ENCODE results near the gene MAZ. TPM values are rescaled to one million over a fixed set of nuclear protein-coding genes. Genes with fewer than 3 reads are reported as not detected.

Gene MAZ
- total RNA-seq, 3 donors from 2014 or later (not counting 1 experiment from before 2014, with no cell fraction given): 234 to 265 (median 252) TPM

DNA sequence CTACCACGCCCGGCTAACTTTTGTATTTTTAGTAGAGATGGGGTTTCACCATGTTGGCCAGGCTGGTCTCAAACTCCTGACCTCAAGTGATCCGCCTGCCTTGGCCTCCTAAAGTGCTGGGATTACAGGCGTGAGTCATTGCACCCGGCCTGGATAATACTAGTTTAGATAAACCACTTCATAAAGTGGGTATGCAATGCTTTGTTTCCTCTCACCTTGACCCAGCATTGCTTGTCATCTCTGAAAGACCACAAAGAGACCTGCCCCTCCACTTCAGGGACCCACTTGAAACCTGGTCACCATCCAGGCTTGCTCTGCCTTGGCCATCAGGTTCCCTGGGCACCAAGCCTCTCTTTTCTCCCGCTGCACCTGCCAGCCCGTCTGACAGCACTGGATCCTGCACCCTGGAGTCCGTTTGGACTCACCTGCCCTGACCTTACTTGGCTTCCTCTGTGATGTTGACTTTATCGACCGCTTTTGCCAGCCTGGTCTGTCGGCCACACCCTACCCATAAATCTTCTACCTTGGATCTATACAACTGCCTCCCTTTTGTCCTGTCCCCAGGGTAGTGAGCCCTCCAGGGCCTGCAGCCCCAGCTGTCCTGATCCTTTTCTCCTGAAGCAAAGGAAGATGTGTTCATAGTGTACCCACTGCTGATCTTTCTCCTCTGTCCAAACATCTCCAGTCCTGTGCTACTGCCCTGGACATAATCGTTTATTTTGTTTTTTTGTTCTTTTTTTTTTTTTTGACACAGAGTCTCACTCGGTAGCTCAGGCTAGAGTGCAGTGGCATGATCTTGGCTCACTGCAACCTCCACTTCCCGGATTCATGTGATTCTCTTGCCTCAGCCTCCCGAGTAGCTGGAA, 40.9 kb upstream of the MAZ start:
- ATAC-seq (no peak), DNase-seq (no peak)
- Histone ChIP-seq H3K36me3 (ENCODE audit: control insufficient read depth, insufficient read depth, low read length) (no peaks in the 10 kb centered on the region), H3K9me3 (ENCODE audit: control insufficient read depth, insufficient read depth, low read length) (no peaks in the 10 kb centered on the region), H3K4me1 (ENCODE audit: control insufficient read depth, insufficient read depth, low read length) (peaks cover 14% of the 10 kb centered on the region), H3K27me3 (ENCODE audit: control insufficient read depth, insufficient read depth, low read length) (no peaks in the 10 kb centered on the region), H3K27ac (ENCODE audit: low read length) (no peak overlapping the region), H3K4me3 (ENCODE audit: low read length) (no peak overlapping the region)
- Mint-ChIP-seq H3K27me3 (ENCODE audit: low read depth in 2 of 2) (peaks cover 0 to 2% of the 10 kb centered on the region in 2 donors), H3K4me1 (peaks cover 9 to 10% of the 10 kb centered on the region in 2 donors), H3K4me3 (no peak overlapping the region), H3K36me3 (no peaks in the 10 kb centered on the region), H3K27ac (no peak overlapping the region), H3K9me3 (no peaks in the 10 kb centered on the region)
- WGBS (ENCODE audit: insufficient coverage): 86% methylated on average over 13 of the region's 15 CpGs
- TF ChIP-seq, protein P1, sequence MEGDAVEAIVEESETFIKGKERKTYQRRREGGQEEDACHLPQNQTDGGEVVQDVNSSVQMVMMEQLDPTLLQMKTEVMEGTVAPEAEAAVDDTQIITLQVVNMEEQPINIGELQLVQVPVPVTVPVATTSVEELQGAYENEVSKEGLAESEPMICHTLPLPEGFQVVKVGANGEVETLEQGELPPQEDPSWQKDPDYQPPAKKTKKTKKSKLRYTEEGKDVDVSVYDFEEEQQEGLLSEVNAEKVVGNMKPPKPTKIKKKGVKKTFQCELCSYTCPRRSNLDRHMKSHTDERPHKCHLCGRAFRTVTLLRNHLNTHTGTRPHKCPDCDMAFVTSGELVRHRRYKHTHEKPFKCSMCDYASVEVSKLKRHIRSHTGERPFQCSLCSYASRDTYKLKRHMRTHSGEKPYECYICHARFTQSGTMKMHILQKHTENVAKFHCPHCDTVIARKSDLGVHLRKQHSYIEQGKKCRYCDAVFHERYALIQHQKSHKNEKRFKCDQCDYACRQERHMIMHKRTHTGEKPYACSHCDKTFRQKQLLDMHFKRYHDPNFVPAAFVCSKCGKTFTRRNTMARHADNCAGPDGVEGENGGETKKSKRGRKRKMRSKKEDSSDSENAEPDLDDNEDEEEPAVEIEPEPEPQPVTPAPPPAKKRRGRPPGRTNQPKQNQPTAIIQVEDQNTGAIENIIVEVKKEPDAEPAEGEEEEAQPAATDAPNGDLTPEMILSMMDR (IDR thresholded peaks at IDR 0.05): no peak
- intact Hi-C loops (cut with micrococcal nuclease): no loop called here

- no peak for ATAC-seq
- H3K9me3 Mint-ChIP-seq: no peaks in the 10 kb centered on the region
- no peak overlapping the region for H3K27ac Mint-ChIP-seq
- WGBS (ENCODE audit: insufficient coverage): 81% methylated on average over 3 of the region's 3 CpGs
- H3K36me3 Mint-ChIP-seq: no peaks in the 10 kb centered on the region
- Histone ChIP-seq H3K36me3 (ENCODE audit: control insufficient read depth, insufficient read depth, low read length) (no peaks in the 10 kb centered on the region), H3K27me3 (ENCODE audit: control insufficient read depth, insufficient read depth, low read length) (no peaks in the 10 kb centered on the region), H3K9me3 (ENCODE audit: control insufficient read depth, insufficient read depth, low read length) (no peaks in the 10 kb centered on the region), H3K4me1 (ENCODE audit: control insufficient read depth, insufficient read depth, low read length) (peaks cover 14% of the 10 kb centered on the region), H3K4me3 (ENCODE audit: low read length) (no peak overlapping the region), H3K27ac (ENCODE audit: low read length) (no peak overlapping the region)
- DNase-seq: no peak
- no peak overlapping the region for H3K4me3 Mint-ChIP-seq
- intact Hi-C loops (cut with micrococcal nuclease): no loop called here
- peaks cover 9 to 10% of the 10 kb centered on the region in 2 donors for H3K4me1 Mint-ChIP-seq
- H3K27me3 Mint-ChIP-seq (ENCODE audit: low read depth in 2 of 2): peaks cover 0 to 2% of the 10 kb centered on the region in 2 donors
- TF ChIP-seq, protein P1 (IDR thresholded peaks at IDR 0.05): no peak
Observed at GRCh38 chr16:29766571-29766970, 39.8 kb upstream of the MAZ start.

GRCh38 chr16:29767062-29767461, 39.3 kb upstream of the MAZ start:
- Histone ChIP-seq H3K27me3 (ENCODE audit: control insufficient read depth, insufficient read depth, low read length) (no peaks in the 10 kb centered on the region), H3K36me3 (ENCODE audit: control insufficient read depth, insufficient read depth, low read length) (no peaks in the 10 kb centered on the region), H3K4me3 (ENCODE audit: low read length) (no peak overlapping the region), H3K9me3 (ENCODE audit: control insufficient read depth, insufficient read depth, low read length) (no peaks in the 10 kb centered on the region), H3K4me1 (ENCODE audit: control insufficient read depth, insufficient read depth, low read length) (peaks cover 14% of the 10 kb centered on the region), H3K27ac (ENCODE audit: low read length) (no peak overlapping the region)
- H3K9me3 Mint-ChIP-seq: no peaks in the 10 kb centered on the region
- no peak for ATAC-seq
- peaks cover 0 to 2% of the 10 kb centered on the region in 2 donors for H3K27me3 Mint-ChIP-seq (ENCODE audit: low read depth in 2 of 2)
- H3K4me3 Mint-ChIP-seq: no peak overlapping the region
- TF ChIP-seq, protein P1 (IDR thresholded peaks at IDR 0.05): no peak
- 94% methylated on average over 2 of the region's 3 CpGs for WGBS (ENCODE audit: insufficient coverage)
- no peaks in the 10 kb centered on the region for H3K36me3 Mint-ChIP-seq
- H3K4me1 Mint-ChIP-seq: peaks cover 9 to 10% of the 10 kb centered on the region in 2 donors
- H3K27ac Mint-ChIP-seq: no peak overlapping the region
- DNase-seq: no peak
- intact Hi-C loops (cut with micrococcal nuclease): no loop called here

Measured in natural killer cell (primary cell).